H1 (cell line): ENCODE results near the gene SLC7A11. TPM values are rescaled to one million over a fixed set of nuclear protein-coding genes. Genes with fewer than 3 reads are reported as not detected.

Source experiments
- POLR2AphosphoS5 ChIP-seq: IDR thresholded peaks from 2 replicates; pipeline ENCODE4 v1.6.1; 2011; ENCODE audit warnings: low read depth, low read length
- polyA plus RNA-seq, 7 experiments: library from polyadenylated mRNA; depleted of rRNA in 3 of 7; stranded (reverse) in 5 of 7; unstranded in 2 of 7; fragments of >200 nt in 5 of 7; fragments of 200-250 nt in 2 of 7; gene quantifications; 1 replicate in 5 of 7; 2 replicates in 1 of 7; 4 replicates in 1 of 7; pipeline versions ENCODE4 v1.2.1 to v1.2.3, GENCODE V29; 2011 to 2013; ENCODE audit warnings: missing spikeins in 2 of 7, mixed read lengths in 2 of 7
- total RNA-seq: library from RNA; stranded (reverse); fragmentation: NEBNext Ultra II Directional; extraction: Animal tissue kit (Norgen Biotek cat#: 25700); gene quantifications from 2 replicates; pipeline ENCODE4 v1.2.1, GENCODE V29; 2021

Gene SLC7A11
- total and polyA plus RNA-seq, 2 of the 8 experiments (the other 6 are each of a cell fraction or from before 2014, with no cell fraction given), result 6.6 to 17.0 TPM

- no peak for TF ChIP-seq POLR2AphosphoS5
These were observed 79.9 kb downstream of the SLC7A11 start (continued) for GRCh38 chr4:138162259-138162658.
